ENCODE results near the gene PARN. TPM values are rescaled to one million over a fixed set of nuclear protein-coding genes. Genes with fewer than 3 reads are reported as not detected.
"Not testable (repeated sequence)": the region's sequence is repeated elsewhere in the genome, so short reads cannot be mapped to it uniquely, and the experiment has no call there.

The PARN gene
- total and polyA plus RNA-seq, 5 donors: 11.7 to 23.8 (median 20.9) TPM

GRCh38 chr16:14545346-14545884 is 84.6 kb downstream of the PARN start:
- no peaks in the 10 kb centered on the region for H3K9me3 ChIP-seq (ENCODE audit: control insufficient read depth, low read length)
- H3K27me3 ChIP-seq (ENCODE audit: control insufficient read depth, insufficient read depth): no peaks in the 10 kb centered on the region
- intact Hi-C loops (cut with DNase I): no loop called here
- ATAC-seq: no peak
- no peak overlapping the region for H3K4me3 ChIP-seq (ENCODE audit: low read length)
- 91% methylated on average over 7 of the region's 7 CpGs for WGBS
- H3K4me1 ChIP-seq (ENCODE audit: control insufficient read depth, insufficient read depth, low read length): no peaks in the 10 kb centered on the region
- DNase-seq: no peak
- H3K27ac ChIP-seq (ENCODE audit: low read length): no peak overlapping the region

GRCh38 chr16:14544846-14545245 is 85.2 kb downstream of the PARN start:
- not testable (repeated sequence) for ATAC-seq

GRCh38 chr16:14539631-14540030 is 90.4 kb downstream of the PARN start:
- Histone ChIP-seq H3K27me3 (ENCODE audit: control insufficient read depth, insufficient read depth) (no peaks in the 10 kb centered on the region), H3K27ac (ENCODE audit: low read length) (no peak overlapping the region), H3K4me1 (ENCODE audit: control insufficient read depth, insufficient read depth, low read length) (no peaks in the 10 kb centered on the region), H3K9me3 (ENCODE audit: control insufficient read depth, low read length) (no peaks in the 10 kb centered on the region), H3K4me3 (ENCODE audit: low read length) (no peak overlapping the region)
- ATAC-seq (no peak), DNase-seq (no peak)
- 83% methylated on average over 2 of the region's 2 CpGs for WGBS
- intact Hi-C loops (cut with DNase I): loop anchor here in 1 of 4 donors (10.0 kb wide), 1 partner anchor 285 kb away; no protein-coding TSS in a partner anchor

More at GRCh38 chr16:14544846-14545245, 85.2 kb downstream of the PARN start:
- intact Hi-C loops (cut with DNase I); H3K4me3 ChIP-seq (ENCODE audit: low read length); H3K9me3 ChIP-seq (ENCODE audit: control insufficient read depth, low read length); H3K27ac ChIP-seq (ENCODE audit: low read length); H3K4me1 ChIP-seq (ENCODE audit: control insufficient read depth, insufficient read depth, low read length); DNase-seq; H3K27me3 ChIP-seq (ENCODE audit: control insufficient read depth, insufficient read depth): not testable (repeated sequence)
- WGBS: 79% methylated on average over 4 of the region's 4 CpGs

GRCh38 chr16:14539156-14539555 is 90.9 kb downstream of the PARN start:
- Histone ChIP-seq H3K27ac (ENCODE audit: low read length) (no peak overlapping the region), H3K4me3 (ENCODE audit: low read length) (no peak overlapping the region), H3K9me3 (ENCODE audit: control insufficient read depth, low read length) (no peaks in the 10 kb centered on the region), H3K4me1 (ENCODE audit: control insufficient read depth, insufficient read depth, low read length) (no peaks in the 10 kb centered on the region), H3K27me3 (ENCODE audit: control insufficient read depth, insufficient read depth) (no peaks in the 10 kb centered on the region)
- ATAC-seq (no peak), DNase-seq (no peak)
- 94% methylated on average over 5 of the region's 5 CpGs for WGBS
- intact Hi-C loops (cut with DNase I): loop anchor here in 1 of 4 donors (10.0 kb wide), 1 partner anchor 284 kb away; no protein-coding TSS in a partner anchor

- Histone ChIP-seq H3K4me1 (ENCODE audit: control insufficient read depth, insufficient read depth, low read length) (no peaks in the 10 kb centered on the region), H3K4me3 (ENCODE audit: low read length) (no peak overlapping the region), H3K27ac (ENCODE audit: low read length) (no peak overlapping the region), H3K9me3 (ENCODE audit: control insufficient read depth, low read length) (no peaks in the 10 kb centered on the region), H3K27me3 (ENCODE audit: control insufficient read depth, insufficient read depth) (no peaks in the 10 kb centered on the region)
- ATAC-seq (no peak), DNase-seq (no peak)
- intact Hi-C loops (cut with DNase I): loop anchor here in 1 of 4 donors (10.0 kb wide), 1 partner anchor 284 kb away; no protein-coding TSS in a partner anchor
- WGBS: 97% methylated on average over 7 of the region's 7 CpGs
These were observed 91.5 kb downstream of the PARN start for GRCh38 chr16:14538604-14539003.

- WGBS: 96% methylated on average over 5 of the region's 5 CpGs
- H3K9me3 ChIP-seq (ENCODE audit: control insufficient read depth, low read length): no peaks in the 10 kb centered on the region
- H3K27ac ChIP-seq (ENCODE audit: low read length): no peak overlapping the region
- DNase-seq: no peak
- intact Hi-C loops (cut with DNase I): loop anchor here in 1 of 4 donors (10.0 kb wide), 1 partner anchor 277 kb away; no protein-coding TSS in a partner anchor
- H3K27me3 ChIP-seq (ENCODE audit: control insufficient read depth, insufficient read depth): no peaks in the 10 kb centered on the region
- peaks cover 3% of the 10 kb centered on the region for H3K4me1 ChIP-seq (ENCODE audit: control insufficient read depth, insufficient read depth, low read length)
- H3K4me3 ChIP-seq (ENCODE audit: low read length): no peak overlapping the region
- no peak for ATAC-seq
These were observed 98.4 kb downstream of the PARN start for GRCh38 chr16:14531613-14532012.

GRCh38 chr16:14531101-14531500 is 99.0 kb downstream of the PARN start:
- H3K27me3 ChIP-seq (ENCODE audit: control insufficient read depth, insufficient read depth): no peaks in the 10 kb centered on the region
- DNase-seq (no peak), ATAC-seq (no peak)
- H3K9me3 ChIP-seq (ENCODE audit: control insufficient read depth, low read length): no peaks in the 10 kb centered on the region
- peaks cover 3% of the 10 kb centered on the region for H3K4me1 ChIP-seq (ENCODE audit: control insufficient read depth, insufficient read depth, low read length)
- H3K27ac ChIP-seq (ENCODE audit: low read length): no peak overlapping the region
- H3K4me3 ChIP-seq (ENCODE audit: low read length): no peak overlapping the region
- 93% methylated on average over 3 of the region's 3 CpGs for WGBS
- intact Hi-C loops (cut with DNase I): loop anchor here in 1 of 4 donors (10.0 kb wide), 1 partner anchor 276 kb away; no protein-coding TSS in a partner anchor

- WGBS: 94% methylated on average over 2 of the region's 2 CpGs
- DNase-seq (no peak), ATAC-seq (no peak)
- intact Hi-C loops (cut with DNase I): loop anchor here in 1 of 4 donors (10.0 kb wide), 1 partner anchor 275 kb away; no protein-coding TSS in a partner anchor
- Histone ChIP-seq H3K27ac (ENCODE audit: low read length) (no peak overlapping the region), H3K4me1 (ENCODE audit: control insufficient read depth, insufficient read depth, low read length) (peaks cover 3% of the 10 kb centered on the region), H3K27me3 (ENCODE audit: control insufficient read depth, insufficient read depth) (no peaks in the 10 kb centered on the region), H3K4me3 (ENCODE audit: low read length) (no peak overlapping the region), H3K9me3 (ENCODE audit: control insufficient read depth, low read length) (no peaks in the 10 kb centered on the region)
These were observed 100.0 kb downstream of the PARN start for GRCh38 chr16:14530046-14530445.

- Histone ChIP-seq H3K27me3 (ENCODE audit: control insufficient read depth, insufficient read depth) (no peaks in the 10 kb centered on the region), H3K9me3 (ENCODE audit: control insufficient read depth, low read length) (no peaks in the 10 kb centered on the region), H3K4me3 (ENCODE audit: low read length) (peak overlapping the region; percentile 39), H3K27ac (ENCODE audit: low read length) (peak overlapping the region; percentile 73), H3K4me1 (ENCODE audit: control insufficient read depth, insufficient read depth, low read length) (peaks cover 3% of the 10 kb centered on the region)
- WGBS: 24% methylated on average over 11 of the region's 11 CpGs
- intact Hi-C loops (cut with DNase I): loop anchor here in 3 of 4 donors (2.0 to 10.0 kb wide), 3 partner anchors 227 to 604 kb away; partner anchors contain the start of gene ERCC4 (in 1 of the 3)
- DNase-seq: peak; percentile 65 to 83 (median 71)
- peak; percentile 87 to 88 for ATAC-seq
These were observed 100.9 kb downstream of the PARN start for GRCh38 chr16:14529010-14529669.

GRCh38 chr16:14528306-14528705 is 101.8 kb downstream of the PARN start:
- ATAC-seq (no peak), DNase-seq (no peak)
- H3K4me1 ChIP-seq (ENCODE audit: control insufficient read depth, insufficient read depth, low read length): peaks cover 3% of the 10 kb centered on the region
- no peaks in the 10 kb centered on the region for H3K9me3 ChIP-seq (ENCODE audit: control insufficient read depth, low read length)
- H3K27me3 ChIP-seq (ENCODE audit: control insufficient read depth, insufficient read depth): no peaks in the 10 kb centered on the region
- intact Hi-C loops (cut with DNase I): loop anchor here in 3 of 4 donors (2.0 to 10.0 kb wide), 3 partner anchors 226 to 604 kb away; partner anchors contain the start of gene ERCC4 (in 1 of the 3)
- H3K4me3 ChIP-seq (ENCODE audit: low read length): no peak overlapping the region
- WGBS: 88% methylated on average over 4 of the region's 4 CpGs
- no peak overlapping the region for H3K27ac ChIP-seq (ENCODE audit: low read length)

GRCh38 chr16:14527411-14528044 is 102.5 kb downstream of the PARN start:
- no peak overlapping the region for H3K4me3 ChIP-seq (ENCODE audit: low read length)
- no peaks in the 10 kb centered on the region for H3K27me3 ChIP-seq (ENCODE audit: control insufficient read depth, insufficient read depth)
- 54% methylated on average over 5 of the region's 5 CpGs for WGBS
- H3K9me3 ChIP-seq (ENCODE audit: control insufficient read depth, low read length): no peaks in the 10 kb centered on the region
- peak; percentile 63 to 68 for ATAC-seq
- H3K27ac ChIP-seq (ENCODE audit: low read length): no peak overlapping the region
- intact Hi-C loops (cut with DNase I): loop anchor here (2.0 to 10.0 kb wide), 4 partner anchors 225 to 603 kb away; partner anchors contain the start of gene ERCC4 (in 1 of the 4)
- peak in 1 of 3 donors; percentile 32 for DNase-seq
- H3K4me1 ChIP-seq (ENCODE audit: control insufficient read depth, insufficient read depth, low read length): peaks cover 3% of the 10 kb centered on the region
